Calu3 (cell line): Measurements from ENCODE around the gene PLEKHF1. TPM values are rescaled to one million over a fixed set of nuclear protein-coding genes. Genes with fewer than 3 reads are reported as not detected.

ENCODE experiments used
- BruUV-seq: library from RNA; stranded (reverse); fragments of 400-500 nt; replicated peaks from 2 replicates; lab custom pipeline; 2021; lab: Mats Ljungman, UMichigan
- CTCF ChIA-PET: fragments of 300-600 bp; sonication (Branson Sonifier 250); formaldehyde crosslinking; loops from one replicate; lab custom pipeline; 2022; ENCODE audit warnings: antibody characterized with exemption; lab: Charles Lee
- DNase-seq: peaks from one replicate; pipeline ENCODE4 v3.0.0; 2022
- H3K27ac Mint-ChIP-seq: one replicate; pipeline ENCODE4 v1.8.0; 2022; ENCODE audit warnings: mixed read lengths; ENCODE audit not compliant: unreplicated experiment
- H3K27me3 Mint-ChIP-seq: one replicate; pipeline ENCODE4 v1.8.0; 2022; ENCODE audit warnings: mixed read lengths; ENCODE audit not compliant: unreplicated experiment
- H3K36me3 Mint-ChIP-seq: one replicate; pipeline ENCODE4 v1.8.0; 2022; ENCODE audit warnings: mild to moderate bottlenecking, moderate library complexity, mixed read lengths; ENCODE audit not compliant: insufficient read depth, unreplicated experiment
- H3K4me1 Mint-ChIP-seq: one replicate; pipeline ENCODE4 v1.8.0; 2022; ENCODE audit warnings: mild to moderate bottlenecking, low read depth, mixed read lengths; ENCODE audit not compliant: unreplicated experiment
- H3K4me3 Mint-ChIP-seq: one replicate; pipeline ENCODE4 v1.8.0; 2022; ENCODE audit warnings: mild to moderate bottlenecking, low read depth, moderate library complexity, mixed read lengths; ENCODE audit not compliant: unreplicated experiment
- H3K9me3 Mint-ChIP-seq: one replicate; pipeline ENCODE4 v1.8.0; 2022; ENCODE audit warnings: low read depth, mixed read lengths; ENCODE audit not compliant: unreplicated experiment
- intact Hi-C: fragments of 100-400 bp; cut with micrococcal nuclease; formaldehyde crosslinking; loops from one replicate; pipeline ENCODE4 v1.10.0; 2022; ENCODE audit not compliant: unreplicated experiment
- total RNA-seq: library from RNA; stranded (reverse); gene quantifications from 2 replicates; pipeline ENCODE4 v1.2.3, GENCODE V29; 2022
- TF ChIP-seq, protein P1 (sequence below): fragments of 200-600 bp; IDR thresholded peaks from one replicate; pipeline ENCODE4 v1.8.0; 2022; ENCODE audit warnings: antibody characterized with exemption; ENCODE audit not compliant: unreplicated experiment

The PLEKHF1 gene
- total RNA-seq, 1 experiment from 2014 or later, result 2.9 TPM

DNA sequence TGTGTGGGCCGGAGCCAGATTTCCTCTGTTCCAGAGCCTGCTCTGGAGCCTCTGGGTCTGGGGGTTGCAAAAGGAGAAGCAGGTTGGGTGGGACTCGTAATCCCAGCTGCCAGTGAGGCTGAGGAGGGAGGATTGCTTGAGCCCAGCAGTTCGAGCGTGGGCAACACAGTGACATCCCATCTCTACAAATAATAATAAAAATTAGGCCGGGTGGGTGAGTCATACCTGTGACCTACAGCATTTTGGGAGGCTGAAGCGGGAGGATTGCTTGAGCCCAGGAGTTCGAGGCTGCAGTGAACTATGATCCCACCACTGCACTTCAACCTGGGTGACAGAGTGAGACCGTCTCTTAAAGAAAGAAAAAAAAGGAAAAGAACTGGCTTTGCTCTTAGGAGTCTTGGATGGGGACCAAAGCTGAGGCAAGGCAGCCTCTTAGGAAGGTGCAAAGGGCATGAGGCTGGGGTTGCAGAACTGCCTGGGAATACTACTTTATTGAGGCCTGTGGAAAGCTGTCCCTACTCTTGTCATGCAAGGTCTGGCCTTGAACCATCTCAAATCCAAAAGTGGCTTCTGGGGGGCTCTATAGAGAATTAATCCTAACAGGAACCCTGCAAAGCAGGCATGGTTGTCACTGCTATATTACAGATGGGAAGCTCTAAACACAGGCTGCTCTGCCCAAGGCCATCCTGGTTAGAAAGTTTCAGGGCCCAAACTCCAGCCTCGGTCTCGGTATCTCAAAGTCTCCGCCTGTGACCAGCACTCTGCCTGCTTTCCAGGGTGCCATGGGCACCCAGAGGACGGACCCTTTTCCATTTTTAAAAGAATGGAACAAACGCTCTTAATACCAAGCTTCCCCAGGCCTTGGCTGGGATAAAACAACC, 50.7 kb downstream of the PLEKHF1 start:
- CTCF ChIA-PET, result interaction anchor here (0.5 to 1.4 kb wide), 14 partner anchors 9 to 1706 kb away, joined by 3 to 16 read pairs (median 4); partner anchors contain the start of genes PLEKHF1, POP4 and URI1
- H3K9me3 Mint-ChIP-seq, result no peaks in the 10 kb centered on the region
- intact Hi-C loops, result loop anchor here (1.0 to 5.0 kb wide), 3 partner anchors 22 to 979 kb away; no protein-coding TSS in a partner anchor
- H3K27me3 Mint-ChIP-seq, result peaks cover 6% of the 10 kb centered on the region
- TF ChIP-seq, protein P1, sequence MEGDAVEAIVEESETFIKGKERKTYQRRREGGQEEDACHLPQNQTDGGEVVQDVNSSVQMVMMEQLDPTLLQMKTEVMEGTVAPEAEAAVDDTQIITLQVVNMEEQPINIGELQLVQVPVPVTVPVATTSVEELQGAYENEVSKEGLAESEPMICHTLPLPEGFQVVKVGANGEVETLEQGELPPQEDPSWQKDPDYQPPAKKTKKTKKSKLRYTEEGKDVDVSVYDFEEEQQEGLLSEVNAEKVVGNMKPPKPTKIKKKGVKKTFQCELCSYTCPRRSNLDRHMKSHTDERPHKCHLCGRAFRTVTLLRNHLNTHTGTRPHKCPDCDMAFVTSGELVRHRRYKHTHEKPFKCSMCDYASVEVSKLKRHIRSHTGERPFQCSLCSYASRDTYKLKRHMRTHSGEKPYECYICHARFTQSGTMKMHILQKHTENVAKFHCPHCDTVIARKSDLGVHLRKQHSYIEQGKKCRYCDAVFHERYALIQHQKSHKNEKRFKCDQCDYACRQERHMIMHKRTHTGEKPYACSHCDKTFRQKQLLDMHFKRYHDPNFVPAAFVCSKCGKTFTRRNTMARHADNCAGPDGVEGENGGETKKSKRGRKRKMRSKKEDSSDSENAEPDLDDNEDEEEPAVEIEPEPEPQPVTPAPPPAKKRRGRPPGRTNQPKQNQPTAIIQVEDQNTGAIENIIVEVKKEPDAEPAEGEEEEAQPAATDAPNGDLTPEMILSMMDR, result no peak
- TSS peak; percentile 81 for BruUV-seq
- H3K27ac Mint-ChIP-seq, result peak overlapping the region; percentile 87
- H3K4me1 Mint-ChIP-seq, result peaks cover 35% of the 10 kb centered on the region
- peak overlapping the region; percentile 88 for H3K4me3 Mint-ChIP-seq
- H3K36me3 Mint-ChIP-seq, result peaks cover 14% of the 10 kb centered on the region
- no peak for DNase-seq

DNA sequence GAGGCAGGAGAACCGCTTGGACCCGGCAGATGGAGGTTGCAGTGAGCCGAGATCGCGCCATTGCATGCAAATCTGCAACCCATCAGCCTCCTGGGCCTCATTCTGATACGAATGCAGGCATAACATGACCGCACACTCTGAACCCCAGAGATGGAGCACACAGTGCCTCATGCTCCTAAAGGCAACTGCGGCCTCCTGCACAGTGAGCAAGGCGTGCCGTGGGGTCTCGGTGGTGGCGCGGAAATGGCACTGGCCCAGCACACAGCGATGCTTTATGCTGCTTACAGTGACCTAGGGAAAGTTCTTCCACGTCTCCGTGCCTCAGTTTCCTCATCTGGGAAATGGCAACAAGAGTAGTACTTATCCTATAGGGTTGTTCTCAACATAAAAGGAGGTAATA, 51.8 kb downstream of the PLEKHF1 start:
- no peak overlapping the region for H3K4me3 Mint-ChIP-seq
- peaks cover 14% of the 10 kb centered on the region for H3K27me3 Mint-ChIP-seq
- intact Hi-C loops, result loop anchor here (5.0 kb wide), 1 partner anchor 980 kb away; no protein-coding TSS in a partner anchor
- TF ChIP-seq, protein P1, result no peak
- no peak for DNase-seq
- H3K9me3 Mint-ChIP-seq, result no peaks in the 10 kb centered on the region
- no TSS peak for BruUV-seq
- H3K36me3 Mint-ChIP-seq, result peaks cover 14% of the 10 kb centered on the region
- H3K27ac Mint-ChIP-seq, result no peak overlapping the region
- H3K4me1 Mint-ChIP-seq, result peaks cover 28% of the 10 kb centered on the region
- CTCF ChIA-PET, result interaction anchor here (0.6 to 1.4 kb wide), 9 partner anchors 8 to 1705 kb away, joined by 3 to 16 read pairs (median 4); partner anchors contain the start of genes PLEKHF1 and POP4

DNA sequence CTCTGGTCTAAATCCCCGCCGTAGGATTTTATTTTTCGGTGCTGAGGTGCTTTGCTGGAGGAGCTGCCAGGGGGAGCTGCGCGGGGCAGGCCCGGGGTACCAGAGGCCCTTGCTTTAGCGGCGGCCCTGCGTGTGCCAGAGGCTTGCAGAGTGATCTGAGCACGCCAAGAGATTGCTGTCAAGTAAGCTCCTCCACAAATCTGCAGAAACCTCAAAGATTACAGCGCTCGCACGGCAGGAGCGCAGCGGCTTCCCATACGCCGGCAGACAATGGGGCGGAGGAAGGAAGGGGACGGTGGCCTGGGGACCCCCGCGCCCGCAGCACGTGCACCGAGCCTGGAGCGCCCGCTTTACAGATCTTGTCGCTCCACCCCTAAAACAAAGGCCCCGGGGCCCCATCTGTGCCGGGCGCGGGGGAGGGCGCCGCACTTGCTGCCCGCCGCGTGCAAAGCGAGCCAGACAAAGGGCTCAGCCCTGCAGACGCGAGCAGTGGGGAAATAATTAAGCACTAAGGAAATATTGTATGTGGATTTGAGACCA, 58.9 kb downstream of the PLEKHF1 start:
- peaks cover 85% of the 10 kb centered on the region for H3K27me3 Mint-ChIP-seq

DNA sequence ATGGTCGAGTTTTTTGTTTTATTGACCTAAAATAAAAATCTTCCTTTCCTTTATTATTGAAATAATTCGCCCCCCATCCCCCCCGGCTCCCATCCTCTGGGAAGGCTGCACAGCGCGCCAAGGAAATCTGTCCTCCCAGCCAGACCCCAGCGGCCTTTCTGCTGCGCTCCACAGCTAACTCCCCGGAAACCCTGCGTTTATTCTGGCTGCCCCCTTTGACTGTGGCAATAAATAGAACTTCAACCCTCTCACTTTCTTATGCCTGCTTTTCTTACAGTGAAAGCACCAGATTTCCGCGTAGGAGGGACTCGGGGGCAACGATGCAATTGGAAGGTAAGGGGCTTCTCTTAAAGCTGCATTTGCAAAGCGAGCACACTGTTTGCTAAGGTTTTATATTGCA, 59.5 kb downstream of the PLEKHF1 start:
- no peaks in the 10 kb centered on the region for H3K9me3 Mint-ChIP-seq
- intact Hi-C loops, result no loop called here
- peaks cover 91% of the 10 kb centered on the region for H3K27me3 Mint-ChIP-seq
- TF ChIP-seq, protein P1, result no peak
- peak overlapping the region; percentile 65 for H3K4me3 Mint-ChIP-seq
- no peak for DNase-seq
- H3K36me3 Mint-ChIP-seq, result no peaks in the 10 kb centered on the region
- no TSS peak for BruUV-seq
- H3K4me1 Mint-ChIP-seq, result peaks cover 11% of the 10 kb centered on the region
- H3K27ac Mint-ChIP-seq, result no peak overlapping the region
- CTCF ChIA-PET, result interaction anchor here (0.8 kb wide), 1 partner anchor 8 kb away, joined by 4 read pairs; no protein-coding TSS in a partner anchor

More for the DNA sequence above, 58.9 kb downstream of the PLEKHF1 start:
- Mint-ChIP-seq H3K4me3 (peak overlapping the region; percentile 65), H3K9me3 (no peaks in the 10 kb centered on the region), H3K27ac (no peak overlapping the region), H3K4me1 (peaks cover 11% of the 10 kb centered on the region), H3K36me3 (no peaks in the 10 kb centered on the region)
- no TSS peak for BruUV-seq
- TF ChIP-seq, protein P1, result no peak
- CTCF ChIA-PET, result no interaction called here
- DNase-seq, result no peak
- intact Hi-C loops, result no loop called here

Other genes starting within 250 kb of the PLEKHF1 start
- gene VSTM2B, start 139.5 kb upstream of the PLEKHF1 start, total RNA-seq, result not detected in 2 replicates
- 72.9 and 77.9 TPM in 2 replicates for gene POP4, start 59.2 kb upstream of the PLEKHF1 start, total RNA-seq
- 15.4 and 17.5 TPM in 2 replicates for gene C19orf12, start 49.8 kb downstream of the PLEKHF1 start, total RNA-seq
- gene CCNE1, start 146.5 kb downstream of the PLEKHF1 start, total RNA-seq, result 11.0 and 15.9 TPM in 2 replicates